ENCODE measurements around the gene DDX54. TPM values are rescaled to one million over a fixed set of nuclear protein-coding genes. Genes with fewer than 3 reads are reported as not detected.

The DDX54 gene
- total RNA-seq, 1 donor from 2014 or later, result 53.5 TPM

DNA sequence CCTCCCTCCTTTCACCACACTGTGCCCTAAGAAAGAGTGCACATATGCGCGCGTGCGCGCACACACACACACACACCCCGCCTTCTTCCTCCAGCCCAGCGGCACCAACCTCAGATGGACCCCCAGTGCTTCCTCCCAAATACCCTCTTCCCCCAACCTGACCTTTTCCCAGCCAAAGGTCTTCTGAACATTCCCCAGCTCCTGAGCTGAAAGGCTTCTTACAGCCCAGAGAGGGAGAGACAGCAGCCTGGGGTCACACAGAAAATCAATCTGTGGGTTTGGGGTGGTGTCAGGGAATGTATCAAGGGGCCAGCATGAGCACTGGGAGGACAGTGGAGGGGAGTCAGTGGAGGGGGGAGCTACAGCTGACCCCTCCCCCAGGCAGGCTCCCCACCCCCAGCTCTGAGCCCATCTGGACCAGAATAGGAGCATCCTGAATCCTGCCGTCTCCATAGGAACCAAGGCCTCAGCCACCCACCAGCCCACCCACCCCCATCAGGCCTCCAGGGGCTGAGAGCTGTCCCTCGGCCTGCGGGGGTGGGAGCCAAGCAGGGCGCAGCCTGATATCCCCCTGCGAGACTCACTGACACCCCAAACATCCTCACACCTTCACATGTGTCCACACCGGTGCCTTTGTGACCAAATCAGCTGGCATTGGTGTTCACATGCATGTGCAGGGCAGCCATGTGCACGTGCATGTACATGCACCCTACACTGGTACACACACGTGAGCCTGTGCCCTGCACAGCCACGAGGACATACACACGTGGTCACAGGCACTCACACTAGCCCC, 55.4 kb downstream of the DDX54 start:
- Histone ChIP-seq H3K4me2 (ENCODE audit: low read length) (no peak overlapping the region), H2AFZ (ENCODE audit: low read depth, low read length) (no peak overlapping the region), H3K4me1 (ENCODE audit: insufficient read depth, low read length) (no peaks in the 10 kb centered on the region), H3K9ac (ENCODE audit: low read length) (no peak overlapping the region), H3K27me3 (ENCODE audit: insufficient read depth, low read length) (peaks cover 6% of the 10 kb centered on the region), H3K4me3 (ENCODE audit: insufficient read depth, low read depth, low read length) (no peak overlapping the region), H3K36me3 (ENCODE audit: insufficient read depth, low read length) (no peaks in the 10 kb centered on the region), H3K9me3 (ENCODE audit: insufficient read depth, low read depth, low read length) (no peaks in the 10 kb centered on the region), H4K20me1 (ENCODE audit: insufficient read depth, low read length) (no peaks in the 10 kb centered on the region), H3K79me2 (ENCODE audit: insufficient read depth, low read length) (no peaks in the 10 kb centered on the region), H3K27ac (ENCODE audit: low read depth, low read length) (no peak overlapping the region)
- Mint-ChIP-seq H3K27ac (ENCODE audit: unreplicated experiment) (no peak overlapping the region), H3K27me3 (ENCODE audit: low read depth, unreplicated experiment) (peaks cover 51% of the 10 kb centered on the region), H3K9me3 (ENCODE audit: unreplicated experiment) (peaks cover 3% of the 10 kb centered on the region), H3K4me1 (ENCODE audit: low read depth, unreplicated experiment) (no peaks in the 10 kb centered on the region), H3K4me3 (ENCODE audit: unreplicated experiment) (no peak overlapping the region), H3K36me3 (ENCODE audit: low read depth, unreplicated experiment) (peaks cover 2% of the 10 kb centered on the region)
- TF ChIP-seq EZH2 (IDR thresholded peaks at IDR 0.05; ENCODE audit: insufficient read depth, low read length), result no peak
- no peak for TF ChIP-seq CTCF (IDR thresholded peaks at IDR 0.05; ENCODE audit: insufficient read depth, low read depth, low read length)
- DNase-seq (ENCODE audit: low read depth), result no peak
- FAIRE-seq, result no peak

GRCh38 chr12:113128802-113129663, 56.2 kb downstream of the DDX54 start:
- H2AFZ ChIP-seq (ENCODE audit: low read depth, low read length), result no peak overlapping the region
- H3K9ac ChIP-seq (ENCODE audit: low read length), result no peak overlapping the region
- no peaks in the 10 kb centered on the region for H3K9me3 ChIP-seq (ENCODE audit: insufficient read depth, low read depth, low read length)
- no peaks in the 10 kb centered on the region for H3K4me1 ChIP-seq (ENCODE audit: insufficient read depth, low read length)
- no peak overlapping the region for H3K4me2 ChIP-seq (ENCODE audit: low read length)
- H3K27ac Mint-ChIP-seq (ENCODE audit: unreplicated experiment), result no peak overlapping the region
- FAIRE-seq (no peak), DNase-seq (ENCODE audit: low read depth) (no peak)
- H3K36me3 Mint-ChIP-seq (ENCODE audit: low read depth, unreplicated experiment), result peaks cover 2% of the 10 kb centered on the region
- H3K36me3 ChIP-seq (ENCODE audit: insufficient read depth, low read length), result no peaks in the 10 kb centered on the region
- H3K9me3 Mint-ChIP-seq (ENCODE audit: unreplicated experiment), result peaks cover 3% of the 10 kb centered on the region
- no peak overlapping the region for H3K27ac ChIP-seq (ENCODE audit: low read depth, low read length)
- peaks cover 6% of the 10 kb centered on the region for H3K27me3 ChIP-seq (ENCODE audit: insufficient read depth, low read length)
- no peak overlapping the region for H3K4me3 Mint-ChIP-seq (ENCODE audit: unreplicated experiment)
- no peak overlapping the region for H3K4me3 ChIP-seq (ENCODE audit: insufficient read depth, low read depth, low read length)
- H3K79me2 ChIP-seq (ENCODE audit: insufficient read depth, low read length), result no peaks in the 10 kb centered on the region
- no peaks in the 10 kb centered on the region for H3K4me1 Mint-ChIP-seq (ENCODE audit: low read depth, unreplicated experiment)
- H4K20me1 ChIP-seq (ENCODE audit: insufficient read depth, low read length), result no peaks in the 10 kb centered on the region
- peaks cover 46% of the 10 kb centered on the region for H3K27me3 Mint-ChIP-seq (ENCODE audit: low read depth, unreplicated experiment)
- TF ChIP-seq CTCF (IDR thresholded peaks at IDR 0.05; ENCODE audit: insufficient read depth, low read depth, low read length), result no peak
- TF ChIP-seq EZH2 (IDR thresholded peaks at IDR 0.05; ENCODE audit: insufficient read depth, low read length), result no peak

All from astrocyte (in vitro differentiated cells and primary cell).